Endothelial cell of umbilical vein (primary cell): ENCODE data around the gene BZW1. TPM values are rescaled to one million over a fixed set of nuclear protein-coding genes. Genes with fewer than 3 reads are reported as not detected.
A peak's percentile ranks its signal among the peaks of the same experiment; 100 is the strongest.

Source experiments
- BruUV-seq: library from RNA; stranded (reverse); fragments of 400-500 nt; replicated peaks from 2 replicates; lab custom pipeline; 2021; lab: Mats Ljungman, UMichigan
- CTCF ChIA-PET: fragments of 300-600, 350-600 bp; sonication (Branson Sonifier 250); formaldehyde crosslinking; loops from one replicate; lab custom pipeline; 2021; ENCODE audit warnings: antibody characterized with exemption, inconsistent platforms; lab: Charles Lee
- POLR2A ChIA-PET: fragments of 300-600, 350-600 bp; sonication (Branson Sonifier 250); formaldehyde crosslinking; loops from one replicate; lab custom pipeline; 2021; ENCODE audit warnings: antibody characterized with exemption, inconsistent platforms; lab: Charles Lee
- DNase-seq: peaks from one replicate; pipeline ENCODE4 v3.0.0-alpha.2; 2011; ENCODE audit warnings: low read depth, low spot score
- FAIRE-seq: peaks from 2 replicates; lab custom pipeline; 2011; peaks lifted over from hg19 to GRCh38; lab: Jason Lieb, UNC
- H2AFZ ChIP-seq: 2 replicates; pipeline ENCODE4 v1.6.0; 2012; ENCODE audit warnings: low read depth, low read length, control low read depth, inconsistent platforms
- H3K27ac ChIP-seq: 2 replicates; pipeline ENCODE4 v1.5.1; 2011; ENCODE audit warnings: low read depth, mild to moderate bottlenecking, control low read depth, low read length, moderate library complexity; ENCODE audit not compliant: insufficient read depth
- H3K27me3 ChIP-seq, 2 experiments: 2 replicates each; pipeline versions ENCODE4 v1.6.0 to v1.6.1; 2011; ENCODE audit warnings: low read length in 2 of 2, mixed read lengths in 1 of 2; ENCODE audit not compliant: control insufficient read depth in 2 of 2, insufficient read depth in 2 of 2
- H3K36me3 ChIP-seq, 2 experiments: 2 replicates in 1 of 2; 3 replicates in 1 of 2; pipeline ENCODE4 v1.5.1; 2011; ENCODE audit warnings: low read length in 2 of 2, mild to moderate bottlenecking in 1 of 2, moderate library complexity in 1 of 2; ENCODE audit not compliant: control insufficient read depth in 2 of 2, insufficient read depth in 2 of 2; ENCODE audit errors: extremely low read depth in 1 of 2
- H3K4me1 ChIP-seq: 3 replicates; pipeline ENCODE4 v1.5.1; 2011; ENCODE audit warnings: mild to moderate bottlenecking, low read length; ENCODE audit not compliant: control insufficient read depth, insufficient read depth; ENCODE audit errors: extremely low read depth
- H3K4me2 ChIP-seq: 2 replicates; pipeline ENCODE4 v1.6.1; 2011; ENCODE audit warnings: low read length, control low read depth, mixed read lengths; ENCODE audit not compliant: insufficient read depth
- H3K4me3 ChIP-seq, 3 experiments: fragments of 200-600 bp in 1 of 3; sonication (generic), shearing (Covaris generic) in 1 of 3; replicated peaks in 1 of 3; 2 replicates each; pipeline ENCODE4 v1.5.1; 2011 to 2016; ENCODE audit warnings: control low read depth in 3 of 3, low read length in 3 of 3, mild to moderate bottlenecking in 2 of 3, inconsistent platforms in 1 of 3, low read depth in 1 of 3, moderate library complexity in 1 of 3; ENCODE audit not compliant: insufficient read depth in 1 of 3
- H3K79me2 ChIP-seq: 2 replicates; pipeline ENCODE4 v1.6.0; 2012; ENCODE audit warnings: low read length, inconsistent platforms; ENCODE audit not compliant: control insufficient read depth, insufficient read depth
- H3K9ac ChIP-seq: replicated peaks from 2 replicates; pipeline ENCODE3; 2011; ENCODE audit warnings: low read length, control low read depth; ENCODE audit not compliant: insufficient read depth; ENCODE audit errors: extremely low read depth
- H3K9me1 ChIP-seq: replicated peaks from 3 replicates; pipeline ENCODE4 v1.6.0; 2011; ENCODE audit warnings: mild to moderate bottlenecking, low read length; ENCODE audit not compliant: control insufficient read depth, insufficient read depth; ENCODE audit errors: extremely low read depth
- H3K9me3 ChIP-seq: replicated peaks from 2 replicates; pipeline ENCODE4 v1.5.1; 2012; ENCODE audit warnings: low read length, inconsistent platforms; ENCODE audit not compliant: control insufficient read depth, insufficient read depth
- H4K20me1 ChIP-seq: replicated peaks from 2 replicates; pipeline ENCODE3; 2011; ENCODE audit warnings: mild to moderate bottlenecking, low read length; ENCODE audit not compliant: control insufficient read depth, insufficient read depth; ENCODE audit errors: extremely low read depth
- EZH2 ChIP-seq: IDR thresholded peaks from 2 replicates; pipeline ENCODE4 v1.6.1; 2012; ENCODE audit warnings: borderline replicate concordance, low read depth, mild to moderate bottlenecking, moderate library complexity, low read length, inconsistent platforms; ENCODE audit not compliant: severe bottlenecking
- FOS ChIP-seq: IDR thresholded peaks from 2 replicates; pipeline ENCODE4 v1.6.1; 2011; ENCODE audit warnings: mild to moderate bottlenecking, low read length, moderate library complexity, borderline replicate concordance; ENCODE audit not compliant: insufficient read depth
- GATA2 ChIP-seq: IDR thresholded peaks from 2 replicates; pipeline ENCODE4 v1.7.0; 2011; ENCODE audit warnings: low read depth, mild to moderate bottlenecking, moderate library complexity, mixed read lengths, low read length; ENCODE audit not compliant: insufficient read length, insufficient read depth
- JUN ChIP-seq: IDR thresholded peaks from 2 replicates; pipeline ENCODE4 v1.6.1; 2011; ENCODE audit warnings: borderline replicate concordance, low read depth; ENCODE audit not compliant: insufficient read length, insufficient read depth
- MAX ChIP-seq: IDR thresholded peaks from 2 replicates; pipeline ENCODE4 v1.6.1; 2011; ENCODE audit not compliant: insufficient read depth, insufficient read length
- POLR2A ChIP-seq: IDR thresholded peaks from 2 replicates; pipeline ENCODE4 v1.6.1; 2012; ENCODE audit warnings: low read depth, mild to moderate bottlenecking, control low read depth, low read length
- POLR2AphosphoS5 ChIP-seq: IDR thresholded peaks from 2 replicates; pipeline ENCODE4 v1.6.1; 2012; ENCODE audit warnings: low read depth, mild to moderate bottlenecking, control low read depth, low read length, moderate library complexity; ENCODE audit not compliant: insufficient read depth
- dilution Hi-C: fragments of 300-500 bp; cut with MboI; formaldehyde crosslinking; loops from one replicate; pipeline ENCODE4 v1.15.0; 2019; ENCODE audit warnings: low sequenced_read_pairs; ENCODE audit not compliant: extremely low pct_ligation_motif_present
- intact Hi-C: fragments of 100-400 bp; cut with micrococcal nuclease; formaldehyde crosslinking; loops from one replicate; pipeline ENCODE4 v1.10.0; 2022
- polyA plus RNA-seq, 4 experiments: library from polyadenylated mRNA; depleted of rRNA in 3 of 4; stranded (reverse) in 3 of 4; unstranded in 1 of 4; fragments of >200 nt; gene quantifications; 2 replicates each; pipeline versions ENCODE4 v1.2.1 to v1.2.3, GENCODE V29; 2011 to 2012; ENCODE audit warnings: missing spikeins in 1 of 4
- total RNA-seq: library from RNA; stranded (reverse); gene quantifications from 2 replicates; pipeline ENCODE4 v1.2.3, GENCODE V29; 2021

The BZW1 gene
- total and polyA plus RNA-seq, 2 donors (not counting 3 experiments of a cell fraction or from before 2014, with no cell fraction given) = 174 to 353 TPM

- Histone ChIP-seq H3K9me3 (no peaks in the 10 kb centered on the region), H3K9ac (no peak overlapping the region), H3K36me3 (peaks cover 27 to 45% of the 10 kb centered on the region in 2 experiments), H3K4me3 (no peak overlapping the region), H3K4me2 (peak overlapping the region; percentile 100), H3K79me2 (peaks cover 57% of the 10 kb centered on the region), H2AFZ (no peak overlapping the region), H3K27me3 (no peaks in the 10 kb centered on the region), H3K4me1 (peaks cover 32% of the 10 kb centered on the region), H3K27ac (no peak overlapping the region), H4K20me1 (peaks cover 13% of the 10 kb centered on the region), H3K9me1 (no peaks in the 10 kb centered on the region)
- no TSS peak for BruUV-seq
- FAIRE-seq = no peak
- ChIA-PET CTCF (interaction anchor here (1.0 to 3.0 kb wide), 4 partner anchors 49 to 101 kb away, joined by 3 to 18 read pairs (median 6); no protein-coding TSS in a partner anchor), POLR2A (interaction anchor here (1.7 kb wide), 1 partner anchor 101 kb away, joined by 8 read pairs; no protein-coding TSS in a partner anchor)
- TF ChIP-seq JUN = no peak
- TF ChIP-seq MAX = no peak
- TF ChIP-seq POLR2AphosphoS5 = no peak
- TF ChIP-seq GATA2 = no peak
- TF ChIP-seq POLR2A = no peak
- no peak for TF ChIP-seq FOS
- TF ChIP-seq EZH2 = no peak
- DNase-seq = no peak
- intact Hi-C loops (loop anchor here (5.0 kb wide), 1 partner anchor 832 kb away; no protein-coding TSS in a partner anchor), dilution Hi-C loops (no loop called here)
These were observed 2.6 kb downstream of the BZW1 start for GRCh38 chr2:200814276-200814815.
